HepG2 (cell line): ENCODE data around the gene LIPA. TPM values are rescaled to one million over a fixed set of nuclear protein-coding genes. Genes with fewer than 3 reads are reported as not detected.

Source experiments
- ATF7-NPFF ChIP-seq: sonication (generic); formaldehyde crosslinking; IDR thresholded peaks from 2 replicates; pipeline ENCODE4 v1.8.1; 2023; ENCODE audit warnings: mild to moderate bottlenecking, low read depth, missing genetic modification reagents, moderate library complexity
- BCL6 ChIP-seq: IDR thresholded peaks from 2 replicates; pipeline ENCODE4 v1.6.1; 2016; ENCODE audit warnings: missing genetic modification reagents, missing compliant biosample characterization
- CREM ChIP-seq, 2 experiments: sonication (generic) in 1 of 2; formaldehyde crosslinking in 1 of 2; IDR thresholded peaks; 2 replicates each; pipeline versions ENCODE4 v1.4.0 to v1.6.1; 2016 to 2020; ENCODE audit warnings: antibody characterized with exemption in 1 of 2, mild to moderate bottlenecking in 1 of 2, missing genetic modification reagents in 1 of 2
- ELF3 ChIP-seq: IDR thresholded peaks from 2 replicates; pipeline ENCODE4 v1.6.1; 2016; ENCODE audit warnings: missing genetic modification reagents, missing compliant biosample characterization
- EP300 ChIP-seq, 3 experiments: sonication (generic) in 1 of 3; formaldehyde crosslinking in 1 of 3; IDR thresholded peaks; 2 replicates each; pipeline versions ENCODE4 v1.5.1 to v1.6.1; 2011 to 2020; ENCODE audit warnings: low read depth in 2 of 3, low read length in 2 of 3, borderline replicate concordance in 1 of 3, improper control_type of control experiment in 1 of 3, mild to moderate bottlenecking in 1 of 3, missing genetic modification reagents in 1 of 3, moderate library complexity in 1 of 3
- GFI1 ChIP-seq: sonication (generic); formaldehyde crosslinking; IDR thresholded peaks from 2 replicates; pipeline ENCODE4 v1.5.0; 2020; ENCODE audit warnings: missing genetic modification reagents, mild to moderate bottlenecking, borderline replicate concordance
- HMG20A ChIP-seq: IDR thresholded peaks from 2 replicates; pipeline ENCODE4 v1.6.1; 2016; ENCODE audit warnings: borderline replicate concordance
- HNF1A ChIP-seq, 2 experiments: sonication (generic) in 1 of 2; formaldehyde crosslinking in 1 of 2; IDR thresholded peaks; 2 replicates each; pipeline versions ENCODE4 v1.4.0 to v1.6.1; 2016 to 2020; ENCODE audit warnings: borderline replicate concordance in 1 of 2, low read depth in 1 of 2, mild to moderate bottlenecking in 1 of 2, missing genetic modification reagents in 1 of 2
- HNF4A ChIP-seq: sonication (generic); formaldehyde crosslinking; IDR thresholded peaks from 2 replicates; pipeline ENCODE4 v1.4.0; 2020; ENCODE audit warnings: missing genetic modification reagents
- KLF6 ChIP-seq: IDR thresholded peaks from 2 replicates; pipeline ENCODE4 v1.8.0; 2016; ENCODE audit warnings: missing biosample characterization, missing genetic modification reagents
- MAFF ChIP-seq: IDR thresholded peaks from 2 replicates; pipeline ENCODE4 v1.6.1; 2011; ENCODE audit warnings: low read depth, low read length, improper control_type of control experiment
- MIER3 ChIP-seq: IDR thresholded peaks from 2 replicates; pipeline ENCODE4 v1.6.1; 2016; ENCODE audit warnings: missing compliant biosample characterization, borderline replicate concordance
- NR2C2 ChIP-seq: sonication (generic); formaldehyde crosslinking; IDR thresholded peaks from 2 replicates; pipeline ENCODE4 v1.4.0; 2020; ENCODE audit warnings: missing genetic modification reagents, mild to moderate bottlenecking, moderate library complexity, borderline replicate concordance
- NR2F1 ChIP-seq, 2 experiments: fragments of 450-650 bp in 1 of 2; formaldehyde crosslinking in 1 of 2; IDR thresholded peaks; 2 replicates each; pipeline versions ENCODE4 v1.5.0 to v1.6.1; 2016 to 2020; ENCODE audit warnings: mild to moderate bottlenecking in 1 of 2, missing compliant biosample characterization in 1 of 2, missing genetic modification reagents in 1 of 2, moderate library complexity in 1 of 2
- NR2F6 ChIP-seq, 2 experiments: IDR thresholded peaks; 2 replicates each; pipeline ENCODE4 v1.6.1; 2016; ENCODE audit warnings: antibody characterized with exemption in 1 of 2, mild to moderate bottlenecking in 1 of 2
- PATZ1 ChIP-seq: sonication (generic); formaldehyde crosslinking; IDR thresholded peaks from 2 replicates; pipeline ENCODE4 v1.4.0; 2020; ENCODE audit warnings: missing genetic modification reagents
- PPARG ChIP-seq: conservative IDR thresholded peaks from 2 replicates; pipeline ENCODE4 v1.6.1; 2016; ENCODE audit warnings: missing biosample characterization, missing genetic modification reagents
- RFX5 ChIP-seq: IDR thresholded peaks from 2 replicates; pipeline ENCODE4 v1.6.1; 2011; ENCODE audit warnings: low read depth, low read length, improper control_type of control experiment
- SAP130 ChIP-seq: IDR thresholded peaks from 2 replicates; pipeline ENCODE4 v1.6.1; 2016; ENCODE audit warnings: low read depth
- TEAD3 ChIP-seq: optimal IDR thresholded peaks from 2 replicates; pipeline ENCODE3; 2016; ENCODE audit warnings: borderline replicate concordance
- ZFAT ChIP-seq: sonication (generic); formaldehyde crosslinking; conservative IDR thresholded peaks from 2 replicates; pipeline ENCODE4 v1.8.1; 2023; ENCODE audit warnings: missing genetic modification reagents, inconsistent platforms
- ZMYM2 ChIP-seq: sonication (generic); formaldehyde crosslinking; IDR thresholded peaks from 2 replicates; pipeline ENCODE4 v1.8.0; 2022; ENCODE audit warnings: mild to moderate bottlenecking, missing genetic modification reagents
- ZMYM4 ChIP-seq: sonication (generic); formaldehyde crosslinking; IDR thresholded peaks from 2 replicates; pipeline ENCODE4 v1.8.1; 2023; ENCODE audit warnings: mild to moderate bottlenecking, missing genetic modification reagents
- polyA plus RNA-seq, 8 experiments: library from polyadenylated mRNA; depleted of rRNA in 3 of 8; stranded (reverse) in 7 of 8; unstranded in 1 of 8; fragments of >200 nt; fragmentation: Illumina TruSeq in 4 of 8; extraction: Trizol in 4 of 8; gene quantifications; 2 replicates each; pipeline versions ENCODE4 v1.2.1 to v1.2.3, GENCODE V29; 2011 to 2016; ENCODE audit warnings: low read depth in 4 of 8, missing spikeins in 1 of 8, mixed read lengths in 1 of 8; ENCODE audit not compliant: insufficient read depth in 1 of 8
- total RNA-seq, 5 experiments: library from RNA; depleted of rRNA; stranded (reverse); fragments of >200 nt; fragmentation: Illumina TruSeq; extraction: Trizol; gene quantifications; 2 replicates each; pipeline ENCODE4 v1.2.3, GENCODE V29; 2016; ENCODE audit warnings: low read depth in 1 of 5

The LIPA gene
- total and polyA plus RNA-seq, 2 of the 13 experiments (the other 11 are each of a cell fraction or from before 2014, with no cell fraction given): 57.1 to 79.5 TPM

- TF ChIP-seq HNF1A (IDR thresholded peaks at IDR 0.05; ENCODE audit: low read depth): peak; percentile 14; the same call in 1 of the 2 replicates
- no peak for TF ChIP-seq HNF1A (CRISPR knock-in tag; IDR thresholded peaks at IDR 0.05; ENCODE audit: borderline replicate concordance)
- TF ChIP-seq MAFF: 0 out of 2 replicates have a peak, but pooled peaks have one; percentile 4
- TF ChIP-seq SAP130 (CRISPR knock-in tag): peak; percentile 35; the same call in 1 of the 2 replicates
- no peak for TF ChIP-seq ATF7-NPFF (CRISPR knock-in tag)
- TF ChIP-seq NR2C2 (CRISPR knock-in tag): peak; percentile 23; the same call in 1 of the 2 replicates
- peak; percentile 87 for TF ChIP-seq ZFAT (CRISPR knock-in tag)
- peak; percentile 75 for TF ChIP-seq BCL6 (CRISPR knock-in tag)
- TF ChIP-seq ZMYM2: 0 out of 2 replicates have a peak, but pooled peaks have one; percentile 24
- peak; percentile 23 for TF ChIP-seq TEAD3 (CRISPR knock-in tag)
- no peak for TF ChIP-seq GFI1 (CRISPR knock-in tag)
- TF ChIP-seq HMG20A (CRISPR knock-in tag): peak; percentile 74
- TF ChIP-seq NR2F1 (CRISPR knock-in tag; IDR thresholded peaks at IDR 0.05): 0 out of 4 replicates have a peak, but pooled peaks of 1 of the 2 experiments have one; percentile 12
- 0 out of 2 replicates have a peak, but pooled peaks have one; percentile 34 for TF ChIP-seq ELF3 (CRISPR knock-in tag)
- TF ChIP-seq CREM (IDR thresholded peaks at IDR 0.05): peak; percentile 27; the same call in 1 of the 2 replicates
- TF ChIP-seq CREM (CRISPR knock-in tag; IDR thresholded peaks at IDR 0.05): no peak
- peak; percentile 92 for TF ChIP-seq HNF4A (CRISPR knock-in tag)
- TF ChIP-seq PPARG (CRISPR knock-in tag): peak; percentile 99
- peak in 1 of 2 experiments; percentile 60; a peak in 2 of 4 replicates for TF ChIP-seq EP300 (IDR thresholded peaks at IDR 0.05; ENCODE audit: low read depth in 2 of 2, low read length in 2 of 2)
- no peak for TF ChIP-seq EP300 (CRISPR knock-in tag; IDR thresholded peaks at IDR 0.05; ENCODE audit: borderline replicate concordance)
- TF ChIP-seq NR2F6 (IDR thresholded peaks at IDR 0.05): peak; percentile 51; the same call in 1 of the 2 replicates
- TF ChIP-seq NR2F6 (CRISPR knock-in tag; IDR thresholded peaks at IDR 0.05): peak; percentile 30; the same call in 1 of the 2 replicates
- 0 out of 2 replicates have a peak, but pooled peaks have one; percentile 24 for TF ChIP-seq KLF6 (CRISPR knock-in tag)
- no peak for TF ChIP-seq RFX5
- peak; percentile 19; the same call in 1 of the 2 replicates for TF ChIP-seq PATZ1 (CRISPR knock-in tag)
- no peak for TF ChIP-seq MIER3 (CRISPR knock-in tag)
- peak; percentile 51; the same call in 1 of the 2 replicates for TF ChIP-seq ZMYM4 (CRISPR knock-in tag)
Observed at GRCh38 chr10:89269433-89270152, 18.0 kb upstream of the LIPA start (continued).
